HG03064 (cell line): ENCODE data around the gene CALML6.

ENCODE experiments used
- ATAC-seq: cut with Tn5 transposase; IDR thresholded peaks from one replicate; pipeline ENCODE4 v1.9.1; 2021; ENCODE audit warnings: low read depth; ENCODE audit not compliant: unreplicated experiment

CALML6 gene

GRCh38 chr1:1941211-1941841 lies 26.3 kb downstream of the CALML6 start:
- ATAC-seq = no peak

- ATAC-seq = no peak
Measured at GRCh38 chr1:1941868-1942752, 27.1 kb downstream of the CALML6 start.

- ATAC-seq = no peak
Measured at GRCh38 chr1:1942753-1943656, 27.9 kb downstream of the CALML6 start.

GRCh38 chr1:1943834-1944570 lies 28.9 kb downstream of the CALML6 start:
- ATAC-seq = no peak

- ATAC-seq = no peak
Measured at GRCh38 chr1:1945782-1946393, 30.8 kb downstream of the CALML6 start.

GRCh38 chr1:1946540-1946939 lies 31.5 kb downstream of the CALML6 start:
- ATAC-seq = no peak

- no peak for ATAC-seq
Measured at GRCh38 chr1:1947493-1947892, 32.4 kb downstream of the CALML6 start.

GRCh38 chr1:1948783-1949182 lies 33.7 kb downstream of the CALML6 start:
- ATAC-seq = no peak

- no peak for ATAC-seq
Measured at GRCh38 chr1:1950940-1951339, 35.9 kb downstream of the CALML6 start.

- ATAC-seq = no peak
Measured at GRCh38 chr1:1954015-1954414, 39.0 kb downstream of the CALML6 start.

GRCh38 chr1:1954831-1955441 lies 39.9 kb downstream of the CALML6 start:
- no peak for ATAC-seq

GRCh38 chr1:1955621-1956094 lies 40.6 kb downstream of the CALML6 start:
- no peak for ATAC-seq

- ATAC-seq = no peak
Measured at GRCh38 chr1:1956101-1956500, 41.0 kb downstream of the CALML6 start.

GRCh38 chr1:1956586-1957532 lies 41.8 kb downstream of the CALML6 start:
- no peak for ATAC-seq

GRCh38 chr1:1957533-1957961 lies 42.5 kb downstream of the CALML6 start:
- ATAC-seq = no peak

- ATAC-seq = no peak
Measured at GRCh38 chr1:1958071-1958541, 43.0 kb downstream of the CALML6 start.

- no peak for ATAC-seq
Measured at GRCh38 chr1:1959459-1959839, 44.4 kb downstream of the CALML6 start.

- ATAC-seq = no peak
Measured at GRCh38 chr1:1959840-1960479, 44.9 kb downstream of the CALML6 start.
